HK-2 (cell line): ENCODE measurements around the gene DLX2.
A peak's percentile ranks its signal among the peaks of the same experiment; 100 is the strongest.

Experiments
- DNase-seq: peaks from one replicate; pipeline ENCODE4 v3.0.0-alpha.2; 2018; ENCODE audit not compliant: unreplicated experiment

The DLX2 gene

GRCh38 chr2:172094294-172095145, 8.2 kb downstream of the DLX2 start:
- no peak for DNase-seq

- DNase-seq = no peak
These were observed 9.0 kb downstream of the DLX2 start for GRCh38 chr2:172093416-172094293.

- DNase-seq = no peak
These were observed 9.8 kb downstream of the DLX2 start for GRCh38 chr2:172092716-172093415.

- DNase-seq = no peak
These were observed 10.7 kb downstream of the DLX2 start for GRCh38 chr2:172091761-172092566.

GRCh38 chr2:172091000-172091641, 11.6 kb downstream of the DLX2 start:
- no peak for DNase-seq

GRCh38 chr2:172090044-172090961, 12.4 kb downstream of the DLX2 start:
- DNase-seq = no peak

GRCh38 chr2:172089633-172090032, 13.1 kb downstream of the DLX2 start:
- DNase-seq = no peak

GRCh38 chr2:172089005-172089504, 13.6 kb downstream of the DLX2 start:
- no peak for DNase-seq

- no peak for DNase-seq
These were observed 14.3 kb downstream of the DLX2 start for GRCh38 chr2:172088245-172089004.

- DNase-seq = no peak
These were observed 14.9 kb downstream of the DLX2 start for GRCh38 chr2:172087780-172088244.

- no peak for DNase-seq
These were observed 15.4 kb downstream of the DLX2 start for GRCh38 chr2:172087207-172087779.

- DNase-seq = no peak
These were observed 16.2 kb downstream of the DLX2 start for GRCh38 chr2:172086241-172087206.

GRCh38 chr2:172085460-172086159, 17.1 kb downstream of the DLX2 start, which contains the start of gene DLX1:
Gene DLX1 (plus strand): TSS chr2:172085507. CDS start chr2:172085678, 171 bp downstream.
- peak; percentile 57 for DNase-seq

- DNase-seq = peak; percentile 95
These were observed 17.8 kb downstream of the DLX2 start for GRCh38 chr2:172084645-172085459.

GRCh38 chr2:172084395-172084644, 18.4 kb downstream of the DLX2 start:
- peak; percentile 61 for DNase-seq
